Measurements from ENCODE around the gene TOM1L2.

DNA sequence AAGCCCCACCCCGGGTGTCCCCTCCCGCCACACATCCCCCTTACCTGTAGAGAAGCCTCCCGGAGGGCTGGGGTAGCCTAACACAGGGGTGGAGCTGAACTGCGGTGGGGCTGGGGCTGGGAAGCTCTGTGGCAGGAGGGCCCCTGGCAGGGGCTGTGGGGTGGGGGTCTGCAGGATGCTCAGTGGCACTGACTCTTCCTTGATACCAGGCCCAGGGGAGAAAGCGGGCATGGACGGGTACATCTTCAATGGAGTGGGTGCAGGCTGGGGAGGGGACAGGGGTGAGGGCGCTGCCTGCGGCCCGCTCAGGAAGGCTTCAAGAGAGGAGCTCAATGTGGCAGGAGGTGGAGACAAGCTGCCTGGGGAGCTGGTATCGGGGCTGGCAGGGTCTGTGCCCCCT lies 152.2 kb downstream of the TOM1L2 start:
- TF ChIP-seq, protein P1, sequence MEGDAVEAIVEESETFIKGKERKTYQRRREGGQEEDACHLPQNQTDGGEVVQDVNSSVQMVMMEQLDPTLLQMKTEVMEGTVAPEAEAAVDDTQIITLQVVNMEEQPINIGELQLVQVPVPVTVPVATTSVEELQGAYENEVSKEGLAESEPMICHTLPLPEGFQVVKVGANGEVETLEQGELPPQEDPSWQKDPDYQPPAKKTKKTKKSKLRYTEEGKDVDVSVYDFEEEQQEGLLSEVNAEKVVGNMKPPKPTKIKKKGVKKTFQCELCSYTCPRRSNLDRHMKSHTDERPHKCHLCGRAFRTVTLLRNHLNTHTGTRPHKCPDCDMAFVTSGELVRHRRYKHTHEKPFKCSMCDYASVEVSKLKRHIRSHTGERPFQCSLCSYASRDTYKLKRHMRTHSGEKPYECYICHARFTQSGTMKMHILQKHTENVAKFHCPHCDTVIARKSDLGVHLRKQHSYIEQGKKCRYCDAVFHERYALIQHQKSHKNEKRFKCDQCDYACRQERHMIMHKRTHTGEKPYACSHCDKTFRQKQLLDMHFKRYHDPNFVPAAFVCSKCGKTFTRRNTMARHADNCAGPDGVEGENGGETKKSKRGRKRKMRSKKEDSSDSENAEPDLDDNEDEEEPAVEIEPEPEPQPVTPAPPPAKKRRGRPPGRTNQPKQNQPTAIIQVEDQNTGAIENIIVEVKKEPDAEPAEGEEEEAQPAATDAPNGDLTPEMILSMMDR (IDR thresholded peaks at IDR 0.05), result no peak
- TF ChIP-seq POLR2A (IDR thresholded peaks at IDR 0.05), result no peak

All from lower leg skin (tissue), 3 donors.